Naive B cell (primary cell): ENCODE data around the gene GSTM1. TPM values are rescaled to one million over a fixed set of nuclear protein-coding genes. Genes with fewer than 3 reads are reported as not detected.

Experiments used
- ATAC-seq, 2 donors: fragments of 150-1000 bp; cut with Tn5 transposase; 2 replicates each; pipeline ENCODE4 v1.10.0; 2021; ENCODE audit warnings: low read depth in 2 of 2, mild to moderate bottlenecking in 2 of 2, moderate library complexity in 2 of 2
- DNase-seq: peaks from one replicate; pipeline ENCODE4 v3.0.0; 2022
- H3K27ac Mint-ChIP-seq, 6 donors: one replicate each; pipeline ENCODE4 v1.8.0; 2020 to 2022; ENCODE audit warnings: mild to moderate bottlenecking in 6 of 6, mixed read lengths in 6 of 6, moderate library complexity in 5 of 6, inconsistent platforms in 2 of 6
- H3K27me3 Mint-ChIP-seq, 3 donors: one replicate each; pipeline ENCODE4 v1.8.0; 2021 to 2022; ENCODE audit warnings: mixed read lengths in 3 of 3, mild to moderate bottlenecking in 1 of 3
- H3K36me3 Mint-ChIP-seq, 2 donors: one replicate each; pipeline ENCODE4 v1.8.0; 2020 to 2022; ENCODE audit warnings: mixed read lengths in 2 of 2, inconsistent platforms in 1 of 2, mild to moderate bottlenecking in 1 of 2
- H3K4me1 Mint-ChIP-seq, 3 donors: one replicate each; pipeline ENCODE4 v1.8.0; 2020 to 2022; ENCODE audit warnings: mixed read lengths in 3 of 3, inconsistent platforms in 1 of 3, mild to moderate bottlenecking in 1 of 3, moderate library complexity in 1 of 3
- H3K4me3 Mint-ChIP-seq, 8 donors: one replicate each; pipeline ENCODE4 v1.8.0; 2020 to 2022; ENCODE audit warnings: mild to moderate bottlenecking in 8 of 8, mixed read lengths in 8 of 8, moderate library complexity in 8 of 8, inconsistent platforms in 2 of 8
- H3K9me3 Mint-ChIP-seq, 7 donors: one replicate each; pipeline ENCODE4 v1.8.0; 2020 to 2022; ENCODE audit warnings: mixed read lengths in 7 of 7, mild to moderate bottlenecking in 5 of 7, inconsistent platforms in 2 of 7, moderate library complexity in 1 of 7
- polyA plus RNA-seq, 6 donors: library from polyadenylated mRNA; unstranded; fragments of 300-500 nt; fragmentation: Illumina TruSeq; gene quantifications; one replicate each; pipeline ENCODE4 v1.2.3, GENCODE V29; 2021; ENCODE audit warnings: low read depth in 6 of 6

The GSTM1 gene
- polyA plus RNA-seq, 6 donors from 2014 or later = 36.6 to 90.7 (median 46.5) TPM; not detected in 2

DNA sequence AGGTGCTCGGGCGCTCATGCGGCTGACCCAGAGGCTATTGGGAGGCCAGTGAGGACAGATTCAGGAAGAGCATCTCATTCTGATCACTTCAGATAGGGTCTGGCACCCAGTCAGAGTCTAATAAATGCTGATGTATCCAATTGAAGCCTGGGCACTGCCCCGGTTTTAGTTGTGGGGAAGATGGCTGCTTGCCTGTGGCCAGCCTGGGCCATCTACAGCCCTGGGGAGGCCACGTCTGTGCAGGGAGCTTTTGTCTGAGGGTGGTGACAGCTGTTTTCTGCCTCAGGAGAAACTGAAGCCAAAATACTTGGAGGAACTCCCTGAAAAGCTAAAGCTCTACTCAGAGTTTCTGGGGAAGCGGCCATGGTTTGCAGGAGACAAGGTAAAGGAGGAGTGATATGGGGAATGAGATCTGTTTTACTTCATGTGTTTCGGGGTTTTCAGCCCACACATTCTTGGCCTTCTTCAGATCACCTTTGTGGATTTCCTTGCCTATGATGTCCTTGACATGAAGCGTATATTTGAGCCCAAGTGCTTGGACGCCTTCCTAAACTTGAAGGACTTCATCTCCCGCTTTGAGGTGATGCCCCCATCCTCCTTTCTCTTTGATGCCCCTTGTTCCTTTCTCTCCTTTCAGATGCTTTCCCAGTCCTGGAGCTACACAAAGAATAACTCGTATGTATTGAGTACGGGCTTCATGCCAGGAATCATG is 27.2 kb downstream of the GSTM1 start:
- H3K27me3 Mint-ChIP-seq = peaks cover 28 to 45% (median 34%) of the 10 kb centered on the region in 3 donors

GRCh38 chr1:109716121-109716520 is 28.5 kb downstream of the GSTM1 start:
- H3K27me3 Mint-ChIP-seq = peaks cover 28 to 45% (median 34%) of the 10 kb centered on the region in 3 donors
- H3K27ac Mint-ChIP-seq = no peak overlapping the region
- no peaks in the 10 kb centered on the region for H3K36me3 Mint-ChIP-seq
- H3K4me1 Mint-ChIP-seq = peaks cover 0 to 9% (median 8%) of the 10 kb centered on the region in 3 donors
- H3K4me3 Mint-ChIP-seq = no peak overlapping the region
- DNase-seq = no peak
- no peak for ATAC-seq
- no peaks in the 10 kb centered on the region for H3K9me3 Mint-ChIP-seq

More for the DNA sequence above, 27.2 kb downstream of the GSTM1 start:
- Mint-ChIP-seq H3K4me1 (peaks cover 0 to 9% (median 8%) of the 10 kb centered on the region in 3 donors), H3K4me3 (peak overlapping the region in 1 of 8 donors; percentile 5), H3K36me3 (no peaks in the 10 kb centered on the region), H3K27ac (no peak overlapping the region), H3K9me3 (no peaks in the 10 kb centered on the region)
- DNase-seq = no peak
- no peak for ATAC-seq

GRCh38 chr1:109716570-109717090 is 29.0 kb downstream of the GSTM1 start:
- H3K27ac Mint-ChIP-seq = no peak overlapping the region

GRCh38 chr1:109717729-109718128 is 30.1 kb downstream of the GSTM1 start:
- H3K27ac Mint-ChIP-seq = peak overlapping the region in 2 of 6 donors; percentile 39 to 44
- no peaks in the 10 kb centered on the region for H3K9me3 Mint-ChIP-seq
- no peaks in the 10 kb centered on the region for H3K4me1 Mint-ChIP-seq
- H3K27me3 Mint-ChIP-seq = peaks cover 28 to 34% (median 32%) of the 10 kb centered on the region in 3 donors
- ATAC-seq (no peak), DNase-seq (no peak)
- H3K36me3 Mint-ChIP-seq = no peaks in the 10 kb centered on the region
- no peak overlapping the region for H3K4me3 Mint-ChIP-seq

More at GRCh38 chr1:109716570-109717090, 29.0 kb downstream of the GSTM1 start:
- ATAC-seq (no peak), DNase-seq (no peak)
- H3K4me1 Mint-ChIP-seq = peaks cover 0 to 8% (median 6%) of the 10 kb centered on the region in 3 donors
- no peak overlapping the region for H3K4me3 Mint-ChIP-seq
- H3K9me3 Mint-ChIP-seq = no peaks in the 10 kb centered on the region
- H3K27me3 Mint-ChIP-seq = peaks cover 28 to 42% (median 34%) of the 10 kb centered on the region in 3 donors
- H3K36me3 Mint-ChIP-seq = no peaks in the 10 kb centered on the region

- no peaks in the 10 kb centered on the region for H3K9me3 Mint-ChIP-seq
- no peaks in the 10 kb centered on the region for H3K4me1 Mint-ChIP-seq
- H3K36me3 Mint-ChIP-seq = no peaks in the 10 kb centered on the region
- peaks cover 26 to 34% (median 27%) of the 10 kb centered on the region in 3 donors for H3K27me3 Mint-ChIP-seq
- ATAC-seq (no peak), DNase-seq (no peak)
- no peak overlapping the region for H3K4me3 Mint-ChIP-seq
- no peak overlapping the region for H3K27ac Mint-ChIP-seq
Measured at GRCh38 chr1:109718495-109718894, 30.9 kb downstream of the GSTM1 start.

- Mint-ChIP-seq H3K9me3 (no peaks in the 10 kb centered on the region), H3K27me3 (peaks cover 17 to 26% (median 18%) of the 10 kb centered on the region in 3 donors), H3K27ac (peak overlapping the region in 1 of 6 donors; percentile 54), H3K4me3 (no peak overlapping the region), H3K36me3 (no peaks in the 10 kb centered on the region), H3K4me1 (no peaks in the 10 kb centered on the region)
- DNase-seq (no peak), ATAC-seq (no peak)
Measured at GRCh38 chr1:109719337-109719837, 31.8 kb downstream of the GSTM1 start.

DNA sequence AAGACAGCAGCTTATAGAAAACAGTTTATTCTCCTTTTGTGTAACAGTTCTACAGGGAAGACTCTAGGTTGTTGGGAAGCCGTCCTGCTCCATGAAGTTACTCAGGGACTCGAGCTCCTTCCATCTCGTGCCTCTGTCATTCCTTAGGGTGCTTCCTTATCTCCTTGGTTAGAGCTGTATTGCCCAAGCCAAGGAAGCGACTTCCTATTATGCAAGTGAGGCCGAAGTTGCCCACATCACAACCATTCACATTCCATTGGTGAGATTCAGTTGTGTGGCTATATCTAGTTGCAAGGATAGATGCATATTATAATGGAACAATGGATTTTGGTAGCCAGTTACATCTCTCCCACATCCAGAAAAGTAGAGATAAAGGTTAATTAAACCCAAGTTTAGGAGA is 33.4 kb downstream of the GSTM1 start:
- Mint-ChIP-seq H3K9me3 (no peaks in the 10 kb centered on the region), H3K4me1 (no peaks in the 10 kb centered on the region), H3K27me3 (peaks cover 6 to 15% (median 10%) of the 10 kb centered on the region in 3 donors), H3K4me3 (no peak overlapping the region), H3K27ac (peak overlapping the region in 1 of 6 donors; percentile 51), H3K36me3 (no peaks in the 10 kb centered on the region)
- no peak for DNase-seq
- no peak for ATAC-seq

DNA sequence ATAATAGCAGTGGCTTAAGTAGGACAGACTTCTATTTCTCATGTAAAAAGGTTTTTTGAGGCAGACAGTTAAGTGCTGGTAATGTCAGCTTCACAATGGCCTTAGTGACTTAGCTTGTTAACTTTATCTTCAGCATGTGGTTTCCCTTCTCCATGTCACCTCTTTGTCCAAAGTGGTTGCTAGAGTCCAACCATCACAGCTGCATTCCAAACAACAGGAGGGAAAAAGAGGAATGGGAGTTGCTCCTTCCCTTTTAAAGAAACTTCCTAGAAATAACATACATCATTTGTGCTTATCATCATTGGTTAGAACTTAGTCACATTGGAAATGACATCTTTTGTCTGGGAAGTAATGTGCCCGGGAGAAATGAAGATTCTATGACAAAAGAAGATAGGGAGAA is 34.4 kb downstream of the GSTM1 start:
- DNase-seq = no peak
- H3K27ac Mint-ChIP-seq = no peak overlapping the region
- no peaks in the 10 kb centered on the region for H3K4me1 Mint-ChIP-seq
- no peaks in the 10 kb centered on the region for H3K9me3 Mint-ChIP-seq
- H3K36me3 Mint-ChIP-seq = no peaks in the 10 kb centered on the region
- peaks cover 0 to 10% (median 9%) of the 10 kb centered on the region in 3 donors for H3K27me3 Mint-ChIP-seq
- ATAC-seq = no peak
- H3K4me3 Mint-ChIP-seq = no peak overlapping the region

DNA sequence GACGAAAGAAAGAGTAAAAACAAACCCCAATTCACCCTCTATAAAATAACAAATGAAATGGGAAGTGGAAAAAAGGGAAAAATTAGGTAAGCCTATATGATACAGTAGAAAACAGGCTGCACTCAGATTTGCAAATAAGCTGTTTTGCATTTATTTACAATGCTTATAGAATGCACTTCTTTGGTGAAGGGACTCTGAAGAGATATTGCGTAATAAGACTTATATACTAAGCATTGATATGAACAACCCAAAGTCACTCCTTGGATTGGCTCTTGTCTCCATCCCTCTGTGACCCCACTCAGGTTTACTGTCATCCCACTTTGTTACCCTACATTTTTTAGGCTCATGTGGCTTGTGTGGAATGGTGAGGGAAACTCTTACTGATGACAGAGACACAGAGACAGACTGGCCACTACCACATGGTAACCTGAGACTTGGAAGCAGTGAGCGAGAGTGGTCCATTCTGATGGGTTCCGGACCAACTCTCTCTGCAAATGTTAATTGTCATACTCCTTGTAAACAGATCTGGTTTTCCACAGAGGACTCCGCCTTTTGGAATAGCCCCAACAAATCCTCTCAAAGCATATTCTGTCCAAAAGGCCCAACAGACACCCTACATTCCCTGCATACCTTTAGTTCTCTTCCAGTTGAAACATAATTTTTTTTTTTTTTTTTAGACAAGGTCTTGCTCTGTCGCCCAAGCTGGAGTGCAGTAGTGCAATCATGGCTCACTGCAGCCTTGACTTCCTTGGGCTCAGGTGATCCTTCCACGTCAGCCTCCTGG is 35.5 kb downstream of the GSTM1 start:
- Mint-ChIP-seq H3K4me3 (no peak overlapping the region), H3K4me1 (no peaks in the 10 kb centered on the region), H3K27me3 (peaks cover 0 to 2% (median 0%) of the 10 kb centered on the region in 3 donors), H3K27ac (peak overlapping the region in 1 of 6 donors; percentile 55), H3K36me3 (no peaks in the 10 kb centered on the region), H3K9me3 (no peaks in the 10 kb centered on the region)
- DNase-seq (no peak), ATAC-seq (no peak)

DNA sequence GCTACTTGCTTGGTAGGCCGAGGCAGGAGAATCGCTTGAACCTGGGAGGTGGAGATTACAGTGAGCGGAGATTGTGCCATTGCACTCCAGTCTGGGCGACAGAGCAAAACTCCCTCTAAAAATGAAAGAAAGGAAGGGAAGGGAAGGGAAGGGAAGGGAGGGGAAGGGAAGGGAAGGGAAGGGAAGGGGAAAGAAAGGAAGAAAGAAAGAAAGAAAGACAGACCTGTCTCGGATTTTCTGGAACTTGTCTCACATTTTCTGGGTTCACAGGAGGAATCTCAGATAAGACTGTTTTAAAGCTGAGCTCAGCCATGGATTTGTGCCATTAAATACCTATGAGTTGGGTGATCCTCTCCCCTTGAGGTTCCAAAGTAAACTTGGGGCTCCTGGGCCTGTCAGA is 37.3 kb downstream of the GSTM1 start:
- Mint-ChIP-seq H3K36me3 (no peaks in the 10 kb centered on the region), H3K27me3 (no peaks in the 10 kb centered on the region), H3K4me3 (no peak overlapping the region), H3K27ac (no peak overlapping the region), H3K4me1 (no peaks in the 10 kb centered on the region), H3K9me3 (no peaks in the 10 kb centered on the region)
- no peak for DNase-seq
- no peak for ATAC-seq

- H3K27me3 Mint-ChIP-seq = no peaks in the 10 kb centered on the region
- DNase-seq = no peak
- no peak for ATAC-seq
- H3K36me3 Mint-ChIP-seq = no peaks in the 10 kb centered on the region
- H3K4me1 Mint-ChIP-seq = no peaks in the 10 kb centered on the region
- peak overlapping the region in 1 of 6 donors; percentile 11 for H3K27ac Mint-ChIP-seq
- no peaks in the 10 kb centered on the region for H3K9me3 Mint-ChIP-seq
- H3K4me3 Mint-ChIP-seq = no peak overlapping the region
Measured at GRCh38 chr1:109725510-109725909, 37.9 kb downstream of the GSTM1 start.

- ATAC-seq (no peak), DNase-seq (no peak)
- Mint-ChIP-seq H3K27ac (no peak overlapping the region), H3K36me3 (no peaks in the 10 kb centered on the region), H3K27me3 (peaks cover 0 to 4% (median 0%) of the 10 kb centered on the region in 3 donors), H3K4me1 (no peaks in the 10 kb centered on the region), H3K4me3 (no peak overlapping the region), H3K9me3 (no peaks in the 10 kb centered on the region)
Measured at GRCh38 chr1:109726007-109726406, 38.4 kb downstream of the GSTM1 start.

- no peak for DNase-seq
- peak overlapping the region in 1 of 8 donors; percentile 31 for H3K4me3 Mint-ChIP-seq
- no peaks in the 10 kb centered on the region for H3K4me1 Mint-ChIP-seq
- no peak for ATAC-seq
- H3K27ac Mint-ChIP-seq = no peak overlapping the region
- peaks cover 0 to 9% (median 0%) of the 10 kb centered on the region in 3 donors for H3K27me3 Mint-ChIP-seq
- H3K36me3 Mint-ChIP-seq = no peaks in the 10 kb centered on the region
- no peaks in the 10 kb centered on the region for H3K9me3 Mint-ChIP-seq
Measured at GRCh38 chr1:109726728-109727373, 39.2 kb downstream of the GSTM1 start.
